Activated T-cell treated with anti-CD3 and anti-CD28 coated beads, Interleukin-2, amount 50 U/mL, for 48 hours (primary cell): ENCODE data around the gene KITLG.
"Not testable (repeated sequence)": the region's sequence is repeated elsewhere in the genome, so short reads cannot be mapped to it uniquely, and the experiment has no call there.

Experiments used
- DNase-seq, 2 experiments: peaks; one replicate each; pipeline ENCODE4 v3.0.0-alpha.2; 2020

The KITLG gene

GRCh38 chr12:88472775-88473174, 107.5 kb downstream of the KITLG start:
- DNase-seq: no peak

GRCh38 chr12:88472248-88472647, 108.0 kb downstream of the KITLG start:
- DNase-seq: no peak

GRCh38 chr12:88471331-88472045, 108.8 kb downstream of the KITLG start:
- DNase-seq: no peak

DNA sequence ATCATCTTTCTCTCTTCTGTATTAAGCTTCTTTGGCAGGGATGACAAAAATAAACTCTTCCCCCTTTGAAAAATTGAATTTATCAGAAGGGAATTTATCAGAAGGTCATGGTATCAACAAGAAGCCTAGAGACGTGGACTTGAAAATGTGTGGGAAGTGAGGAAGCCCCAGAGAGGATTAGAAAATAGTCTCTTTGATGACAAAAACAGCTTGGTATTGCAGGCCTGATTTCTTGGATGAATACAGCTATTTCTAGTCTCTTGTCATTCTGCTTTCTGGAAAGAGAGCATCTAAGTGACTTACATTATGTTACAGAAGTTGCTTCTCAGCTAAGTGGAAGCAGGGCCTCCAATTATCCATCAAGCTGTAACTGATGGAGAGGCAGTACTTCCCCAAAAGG, 111.1 kb downstream of the KITLG start:
- no peak for DNase-seq

DNA sequence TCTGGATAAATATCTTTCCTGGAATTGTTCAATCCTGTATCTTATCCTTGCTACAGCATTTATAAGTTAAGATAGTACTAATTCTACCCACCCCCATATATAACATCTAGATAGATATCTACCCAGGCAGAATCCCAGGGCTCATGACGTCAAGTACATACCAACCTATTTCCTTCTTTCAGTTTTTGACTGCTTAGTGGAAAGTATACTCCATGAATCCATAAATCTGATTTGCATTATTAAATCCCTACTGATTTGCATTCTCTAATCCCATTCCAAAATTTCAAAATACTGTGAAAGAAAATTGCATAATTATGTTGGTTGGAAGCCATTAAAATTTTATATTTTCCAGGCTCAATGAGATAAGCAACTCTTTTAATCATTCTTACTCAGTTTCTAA, 111.7 kb downstream of the KITLG start:
- DNase-seq: no peak

DNA sequence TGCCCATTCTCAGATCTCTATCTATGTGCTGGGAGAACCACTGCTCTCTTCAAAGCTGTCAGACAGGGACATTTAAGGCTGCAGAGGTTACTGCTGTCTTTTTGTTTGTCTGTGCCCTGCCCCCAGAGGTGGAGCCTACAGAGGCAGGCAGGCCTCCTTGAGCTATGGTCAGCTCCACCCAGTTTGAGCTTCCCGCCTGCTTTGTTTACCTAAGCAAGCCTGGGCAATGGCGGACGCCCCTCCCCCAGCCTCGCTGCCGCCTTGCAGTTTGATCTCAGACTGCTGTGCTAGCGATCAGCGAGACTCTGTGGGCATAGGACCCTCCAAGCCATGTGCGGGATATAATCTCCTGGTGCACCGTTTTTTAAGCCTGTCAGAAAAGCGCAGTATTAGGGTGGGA, 113.6 kb downstream of the KITLG start:
- not testable (repeated sequence) for DNase-seq

DNA sequence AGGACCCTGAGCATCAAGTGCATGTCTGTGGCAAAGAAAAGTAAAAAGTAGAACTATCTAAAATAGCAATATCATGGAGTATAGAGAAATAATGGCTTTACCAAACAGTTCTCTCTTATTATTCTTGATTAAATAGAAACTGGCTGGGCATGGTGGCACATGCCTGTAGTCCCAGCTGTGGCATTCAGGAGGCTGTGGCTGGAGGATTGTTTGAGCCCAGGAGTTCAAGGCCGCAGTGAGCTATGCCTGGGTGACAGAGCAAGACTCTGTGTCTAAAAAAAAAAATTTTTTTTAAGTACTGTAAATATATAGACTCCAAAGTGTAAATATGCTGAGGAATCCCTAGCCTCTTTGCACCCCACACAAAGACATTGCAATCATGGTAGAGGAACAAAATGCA, 121.9 kb downstream of the KITLG start:
- DNase-seq: no peak

DNA sequence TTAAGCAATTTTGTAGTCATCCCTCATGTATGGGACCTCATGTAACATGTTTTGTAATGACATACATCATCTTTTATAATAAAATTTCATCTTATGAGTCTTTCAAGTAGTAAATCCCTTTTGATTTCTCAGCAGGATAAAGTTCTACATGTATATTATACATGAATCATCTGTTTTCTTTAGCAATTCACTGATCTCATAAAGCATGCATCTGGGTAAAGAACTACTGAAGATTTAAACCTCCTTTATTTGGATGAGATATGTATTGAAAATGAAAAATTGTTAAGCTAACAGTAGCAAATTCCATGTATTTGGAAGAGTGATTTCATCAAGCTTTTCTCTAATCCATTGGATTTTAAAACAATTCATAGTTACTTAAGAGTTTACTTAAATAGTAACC, 126.9 kb downstream of the KITLG start:
- DNase-seq: no peak

DNA sequence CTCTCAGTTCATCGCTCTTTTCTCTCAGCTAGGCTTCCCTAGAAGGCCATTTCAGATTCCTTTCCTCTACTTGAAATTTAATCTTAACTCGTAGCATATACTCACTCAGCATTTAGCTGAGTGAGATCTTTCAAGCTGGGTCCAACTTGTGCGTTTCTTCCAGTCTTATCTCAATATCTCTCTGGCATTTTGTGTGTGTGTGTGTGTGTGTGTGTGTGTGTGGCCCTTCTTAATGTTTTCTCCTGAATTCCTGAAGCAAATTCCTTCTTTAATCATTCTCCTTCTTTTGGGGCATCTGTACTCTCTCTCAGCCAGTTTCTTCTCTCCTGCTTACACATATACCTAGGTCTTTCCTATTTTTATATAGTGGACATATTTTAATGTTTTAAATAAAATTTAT, 129.1 kb downstream of the KITLG start:
- DNase-seq: no peak

DNA sequence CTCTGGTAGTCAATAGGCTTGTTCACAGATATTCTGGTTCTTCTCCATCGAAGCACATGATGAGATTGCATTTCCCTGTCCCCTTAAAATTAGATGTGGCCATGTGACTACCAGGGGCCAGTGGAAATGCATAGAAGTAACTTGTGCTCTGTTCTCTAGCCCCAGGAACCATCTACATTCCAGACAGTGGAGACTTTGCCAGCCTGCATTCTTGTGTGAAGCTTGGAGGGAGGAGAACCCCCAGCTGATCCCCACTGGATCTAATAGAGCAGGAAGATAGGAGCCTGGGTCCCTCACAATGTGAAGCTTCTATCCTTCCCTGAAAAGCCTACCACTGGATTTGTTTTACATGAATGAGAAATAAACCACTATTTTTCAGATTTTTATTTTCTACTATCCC, 130.1 kb downstream of the KITLG start:
- no peak for DNase-seq

GRCh38 chr12:88448337-88448915, 131.8 kb downstream of the KITLG start:
- DNase-seq: no peak

DNA sequence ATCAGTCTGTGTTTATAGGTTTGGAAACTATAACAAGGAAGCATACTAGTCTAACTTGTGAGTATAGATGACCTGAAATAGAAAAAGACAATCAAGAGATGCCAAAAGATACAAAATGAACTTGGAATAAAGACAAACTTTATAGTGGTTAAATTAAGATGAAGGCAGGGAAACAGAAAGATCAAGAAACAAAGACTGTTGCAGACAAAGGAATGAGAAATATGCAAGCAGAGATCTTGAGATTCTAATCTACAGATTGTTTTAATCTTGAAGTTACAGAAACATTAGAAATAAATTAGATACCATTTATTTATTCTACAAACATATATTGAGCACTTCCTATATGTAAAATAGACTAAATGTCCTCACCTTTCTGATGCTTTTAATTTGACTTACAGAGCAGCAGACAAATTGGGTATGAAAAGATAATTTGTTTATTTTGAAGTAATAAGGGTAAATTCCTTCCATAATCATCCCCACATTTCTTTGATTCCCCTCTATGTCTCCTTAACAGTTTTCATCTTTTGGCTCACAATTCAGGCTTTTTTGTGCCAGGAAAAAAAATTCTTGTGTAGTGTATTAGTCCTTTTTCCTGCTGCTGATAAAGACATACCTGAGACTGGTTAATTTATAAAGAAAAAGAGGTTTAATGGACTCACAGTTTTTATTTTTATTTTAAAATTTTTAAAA, 134.4 kb downstream of the KITLG start:
- no peak for DNase-seq

- DNase-seq: no peak
Measured at GRCh38 chr12:88444481-88444880, 135.8 kb downstream of the KITLG start.
